ENCODE results near the gene PLXNA4.

- TF ChIP-seq CTCF (IDR thresholded peaks at IDR 0.05): no peak
- TF ChIP-seq POLR2A (IDR thresholded peaks at IDR 0.05): no peak
Measured at GRCh38 chr7:132226957-132227290, 349.3 kb downstream of the PLXNA4 start.

All from prostate gland (tissue), 2 donors.